CD4-positive, alpha-beta T cell treated with Interleukin-21 for 1 hour (primary cell): ENCODE measurements around the gene DNAI7.
A peak's percentile ranks its signal among the peaks of the same experiment; 100 is the strongest.

ENCODE experiments used
- DNase-seq: peaks from one replicate; pipeline ENCODE4 v3.0.0-alpha.2; 2020

The DNAI7 gene

GRCh38 chr12:25099010-25099409 is 96.0 kb downstream of the DNAI7 start:
- DNase-seq: no peak

- peak; percentile 7 for DNase-seq
These were observed 105.2 kb downstream of the DNAI7 start for GRCh38 chr12:25089738-25090137.

GRCh38 chr12:25087596-25087995 is 107.4 kb downstream of the DNAI7 start:
- DNase-seq: no peak

- no peak for DNase-seq
These were observed 110.1 kb downstream of the DNAI7 start for GRCh38 chr12:25084816-25085215.

GRCh38 chr12:25083211-25083610 is 111.7 kb downstream of the DNAI7 start:
- DNase-seq: no peak

GRCh38 chr12:25082628-25083027 is 112.3 kb downstream of the DNAI7 start:
- DNase-seq: no peak

GRCh38 chr12:25079393-25079792 is 115.6 kb downstream of the DNAI7 start:
- no peak for DNase-seq

GRCh38 chr12:25074954-25075353 is 120.0 kb downstream of the DNAI7 start:
- DNase-seq: no peak

GRCh38 chr12:25074113-25074512 is 120.8 kb downstream of the DNAI7 start:
- no peak for DNase-seq

GRCh38 chr12:25072906-25073650 is 121.9 kb downstream of the DNAI7 start:
- DNase-seq: no peak

- DNase-seq: no peak
These were observed 123.6 kb downstream of the DNAI7 start for GRCh38 chr12:25071366-25071765.

GRCh38 chr12:25069224-25069623 is 125.7 kb downstream of the DNAI7 start:
- no peak for DNase-seq

GRCh38 chr12:25065035-25065434 is 129.9 kb downstream of the DNAI7 start:
- DNase-seq: no peak

- DNase-seq: no peak
These were observed 130.9 kb downstream of the DNAI7 start for GRCh38 chr12:25063873-25064628.

GRCh38 chr12:25058658-25059058 is 136.3 kb downstream of the DNAI7 start:
- DNase-seq: no peak
